ENCODE measurements around the gene ABCA9.
A peak's percentile ranks its signal among the peaks of the same experiment; 100 is the strongest.
"Not testable (repeated sequence)": the region's sequence is repeated elsewhere in the genome, so short reads cannot be mapped to it uniquely, and the experiment has no call there.

Gene ABCA9

DNA sequence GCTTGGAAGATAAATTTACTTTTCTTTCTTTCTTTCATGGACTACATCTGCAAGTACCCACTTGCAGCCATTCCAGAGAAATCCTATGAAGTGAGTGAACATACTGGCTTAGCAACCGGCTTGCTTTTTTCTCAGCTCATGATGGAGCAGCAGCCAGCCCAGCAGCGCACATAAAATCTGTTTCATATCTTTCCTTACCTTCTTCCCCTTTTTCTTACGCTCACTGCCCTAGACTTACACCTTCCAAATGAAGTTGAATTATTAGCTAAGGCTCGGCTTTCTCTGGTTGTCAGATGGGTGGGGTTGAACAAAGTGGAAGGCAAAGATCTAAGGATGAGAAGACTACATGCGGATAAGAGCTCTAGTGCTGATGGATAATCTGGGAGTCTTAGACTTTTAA lies 91.6 kb downstream of the ABCA9 start:
- no peaks in the 10 kb centered on the region for H3K36me3 ChIP-seq (ENCODE audit: insufficient read depth, low read length)
- H3K27me3 ChIP-seq (ENCODE audit: control insufficient read depth in 1 of 2, insufficient read depth in 2 of 2, low read length in 2 of 2), result no peaks in the 10 kb centered on the region
- H3K9ac ChIP-seq (ENCODE audit: low read length), result no peak overlapping the region
- no peaks in the 10 kb centered on the region for H3K9me3 ChIP-seq (ENCODE audit: low read length)
- no peak overlapping the region for H3K27ac ChIP-seq (ENCODE audit: low read depth, low read length)
- H3K4me1 ChIP-seq (ENCODE audit: insufficient read depth, low read length), result no peaks in the 10 kb centered on the region
- H3K4me3 ChIP-seq (ENCODE audit: low read depth in 1 of 2, low read length in 2 of 2), result no peak overlapping the region

DNA sequence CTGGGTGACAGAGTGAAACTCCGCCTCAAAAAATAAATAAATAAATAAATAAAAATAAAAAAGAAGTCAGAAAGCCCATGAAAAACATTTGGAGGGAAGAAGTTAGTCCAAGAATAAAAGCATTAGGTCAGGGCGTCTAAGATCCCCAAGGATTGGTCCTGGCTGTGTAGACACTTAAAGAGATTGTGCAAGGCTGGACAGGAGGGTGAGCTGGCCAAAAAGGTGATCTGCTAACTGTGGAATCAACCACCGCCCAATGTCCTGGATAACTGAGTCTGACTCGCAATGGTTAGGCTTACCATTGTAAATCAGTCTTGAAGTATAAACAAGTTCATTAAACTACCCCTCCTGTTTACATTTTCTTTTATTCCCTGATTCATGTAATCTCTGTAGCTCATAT lies 96.8 kb downstream of the ABCA9 start:
- Histone ChIP-seq H3K4me1 (ENCODE audit: insufficient read depth, low read length) (no peaks in the 10 kb centered on the region), H3K27me3 (ENCODE audit: control insufficient read depth in 1 of 2, insufficient read depth in 2 of 2, low read length in 2 of 2) (no peaks in the 10 kb centered on the region), H3K4me3 (ENCODE audit: low read depth in 1 of 2, low read length in 2 of 2) (no peak overlapping the region), H3K36me3 (ENCODE audit: insufficient read depth, low read length) (no peaks in the 10 kb centered on the region), H3K9me3 (ENCODE audit: low read length) (no peaks in the 10 kb centered on the region), H3K9ac (ENCODE audit: low read length) (no peak overlapping the region), H3K27ac (ENCODE audit: low read depth, low read length) (no peak overlapping the region)

DNA sequence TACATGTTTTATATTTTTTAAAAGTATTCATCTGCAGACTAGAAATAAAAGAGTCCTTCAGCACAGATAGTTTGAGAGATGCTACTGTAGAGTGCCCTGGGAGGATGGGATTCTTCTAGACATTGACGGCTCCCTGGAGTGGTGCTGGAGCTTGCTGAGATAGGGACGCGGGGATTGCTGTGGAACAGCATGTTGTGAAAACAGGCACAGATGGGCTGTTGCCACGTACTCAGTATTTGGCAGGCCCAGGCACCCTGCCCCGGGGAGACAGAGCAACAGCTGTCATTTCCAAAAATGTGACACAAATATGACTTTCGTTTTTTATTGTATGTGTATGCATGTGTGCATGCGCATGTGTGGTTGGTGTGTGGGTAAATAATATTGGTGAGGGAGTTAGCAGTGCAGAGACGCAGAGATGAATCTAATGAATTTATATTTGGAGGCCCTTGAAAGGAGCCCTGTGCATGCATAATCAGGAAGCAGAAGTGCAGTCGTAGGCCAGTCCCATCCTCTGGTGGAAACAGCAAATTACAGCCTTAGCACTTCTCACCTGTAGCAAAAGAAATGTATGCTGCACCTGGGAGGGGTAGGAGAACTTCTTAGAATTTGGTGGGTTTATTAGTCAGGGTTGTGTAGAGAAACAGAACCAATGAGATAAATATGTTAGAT lies 99.4 kb downstream of the ABCA9 start:
- Histone ChIP-seq H3K4me1 (ENCODE audit: insufficient read depth, low read length) (no peaks in the 10 kb centered on the region), H3K4me3 (ENCODE audit: low read depth in 1 of 2, low read length in 2 of 2) (no peak overlapping the region), H3K27me3 (ENCODE audit: control insufficient read depth in 1 of 2, insufficient read depth in 2 of 2, low read length in 2 of 2) (no peaks in the 10 kb centered on the region), H3K9ac (ENCODE audit: low read length) (no peak overlapping the region), H3K36me3 (ENCODE audit: insufficient read depth, low read length) (no peaks in the 10 kb centered on the region), H3K9me3 (ENCODE audit: low read length) (no peaks in the 10 kb centered on the region), H3K27ac (ENCODE audit: low read depth, low read length) (no peak overlapping the region)

DNA sequence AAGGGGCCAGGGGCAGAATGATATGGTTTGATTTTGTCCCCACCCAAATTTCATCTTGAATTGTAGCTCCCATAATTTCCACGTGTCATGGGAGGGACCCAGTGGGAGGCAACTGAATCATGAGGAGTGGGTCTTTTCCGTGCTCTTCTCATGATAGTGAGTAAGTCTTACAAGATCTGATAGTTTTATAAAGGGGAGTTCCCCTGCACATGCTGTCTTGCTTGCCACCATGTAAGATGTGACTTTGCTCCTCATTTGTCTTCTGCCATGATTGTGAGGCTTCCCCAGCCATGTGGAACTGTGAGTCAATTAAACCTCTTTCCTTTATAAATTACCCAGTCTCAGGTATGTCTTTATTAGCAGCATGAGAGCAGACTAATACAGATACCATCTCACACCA lies 101.6 kb downstream of the ABCA9 start:
- H3K27me3 ChIP-seq (ENCODE audit: control insufficient read depth in 1 of 2, insufficient read depth in 2 of 2, low read length in 2 of 2); H3K9ac ChIP-seq (ENCODE audit: low read length); H3K27ac ChIP-seq (ENCODE audit: low read depth, low read length); H3K4me3 ChIP-seq (ENCODE audit: low read depth in 1 of 2, low read length in 2 of 2); H3K36me3 ChIP-seq (ENCODE audit: insufficient read depth, low read length); H3K4me1 ChIP-seq (ENCODE audit: insufficient read depth, low read length); H3K9me3 ChIP-seq (ENCODE audit: low read length): not testable (repeated sequence)

DNA sequence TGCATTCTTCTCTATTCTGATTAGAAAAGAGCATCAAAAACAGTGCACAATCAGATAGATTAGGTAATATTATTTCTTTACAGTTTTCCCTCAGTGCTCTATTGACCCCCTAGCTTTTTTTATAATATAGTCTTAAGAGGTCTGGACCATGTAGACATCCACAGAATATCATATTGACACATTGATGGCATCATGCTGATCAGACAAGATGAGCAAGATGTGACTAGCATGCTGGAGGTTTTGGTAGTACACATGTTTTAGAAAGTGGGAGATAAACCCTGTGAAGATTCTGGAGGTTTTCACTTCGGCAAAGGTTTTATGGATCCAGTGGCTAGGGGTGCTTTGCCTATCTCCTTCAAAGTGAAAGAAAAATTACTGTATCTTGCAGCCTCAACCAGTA lies 102.8 kb downstream of the ABCA9 start:
- no peak overlapping the region for H3K4me3 ChIP-seq (ENCODE audit: low read depth in 1 of 2, low read length in 2 of 2)
- H3K27ac ChIP-seq (ENCODE audit: low read depth, low read length), result no peak overlapping the region
- no peaks in the 10 kb centered on the region for H3K36me3 ChIP-seq (ENCODE audit: insufficient read depth, low read length)
- H3K4me1 ChIP-seq (ENCODE audit: insufficient read depth, low read length), result no peaks in the 10 kb centered on the region
- no peak overlapping the region for H3K9ac ChIP-seq (ENCODE audit: low read length)
- H3K27me3 ChIP-seq (ENCODE audit: control insufficient read depth in 1 of 2, insufficient read depth in 2 of 2, low read length in 2 of 2), result no peaks in the 10 kb centered on the region
- no peaks in the 10 kb centered on the region for H3K9me3 ChIP-seq (ENCODE audit: low read length)

DNA sequence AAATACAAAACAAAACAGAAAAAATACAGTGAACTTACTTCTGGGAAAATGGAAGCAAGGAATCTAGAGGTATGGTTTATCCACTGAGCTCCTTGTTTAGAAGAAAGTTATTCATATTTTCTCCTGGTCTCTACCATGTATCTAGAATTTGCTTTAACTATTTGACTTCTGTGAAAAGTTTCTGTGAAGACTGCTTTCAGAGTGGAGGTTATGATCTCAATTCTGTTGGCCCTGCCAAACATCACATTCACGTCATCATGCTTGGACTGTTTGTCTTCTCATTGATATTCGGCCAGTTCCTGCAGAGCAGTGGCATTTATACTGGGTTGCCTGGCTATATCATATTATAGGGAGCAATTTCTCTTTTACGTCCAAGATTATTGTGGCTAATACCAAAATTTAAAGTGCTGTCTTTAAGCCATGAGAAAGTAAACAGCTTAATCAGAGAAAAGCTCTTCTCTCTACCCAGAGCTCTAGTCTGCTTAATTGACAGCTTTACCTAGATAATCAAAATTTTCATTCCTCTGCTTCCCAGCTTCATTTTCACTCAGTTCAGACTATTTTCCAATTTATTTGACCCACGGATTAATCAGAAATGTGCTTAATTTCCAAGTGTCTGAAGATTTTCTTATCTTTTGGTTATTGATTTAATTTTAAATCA lies 105.4 kb downstream of the ABCA9 start, which contains the start of gene ABCA8:
TSS of gene ABCA8 (minus strand) at position 212 of the 661 bp plus-strand sequence. CDS start 13,358 bp downstream, outside the sequence.
- no peaks in the 10 kb centered on the region for H3K27me3 ChIP-seq (ENCODE audit: control insufficient read depth in 1 of 2, insufficient read depth in 2 of 2, low read length in 2 of 2)
- no peaks in the 10 kb centered on the region for H3K36me3 ChIP-seq (ENCODE audit: insufficient read depth, low read length)
- H3K9ac ChIP-seq (ENCODE audit: low read length), result no peak within 1 kb of the TSS
- H3K4me1 ChIP-seq (ENCODE audit: insufficient read depth, low read length), result no peaks in the 10 kb centered on the region
- no peak within 1 kb of the TSS for H3K27ac ChIP-seq (ENCODE audit: low read depth, low read length)
- peak within 1 kb of the TSS in 1 of 2 donors; percentile 18 for H3K4me3 ChIP-seq (ENCODE audit: low read depth in 1 of 2, low read length in 2 of 2)
- no peaks in the 10 kb centered on the region for H3K9me3 ChIP-seq (ENCODE audit: low read length)

DNA sequence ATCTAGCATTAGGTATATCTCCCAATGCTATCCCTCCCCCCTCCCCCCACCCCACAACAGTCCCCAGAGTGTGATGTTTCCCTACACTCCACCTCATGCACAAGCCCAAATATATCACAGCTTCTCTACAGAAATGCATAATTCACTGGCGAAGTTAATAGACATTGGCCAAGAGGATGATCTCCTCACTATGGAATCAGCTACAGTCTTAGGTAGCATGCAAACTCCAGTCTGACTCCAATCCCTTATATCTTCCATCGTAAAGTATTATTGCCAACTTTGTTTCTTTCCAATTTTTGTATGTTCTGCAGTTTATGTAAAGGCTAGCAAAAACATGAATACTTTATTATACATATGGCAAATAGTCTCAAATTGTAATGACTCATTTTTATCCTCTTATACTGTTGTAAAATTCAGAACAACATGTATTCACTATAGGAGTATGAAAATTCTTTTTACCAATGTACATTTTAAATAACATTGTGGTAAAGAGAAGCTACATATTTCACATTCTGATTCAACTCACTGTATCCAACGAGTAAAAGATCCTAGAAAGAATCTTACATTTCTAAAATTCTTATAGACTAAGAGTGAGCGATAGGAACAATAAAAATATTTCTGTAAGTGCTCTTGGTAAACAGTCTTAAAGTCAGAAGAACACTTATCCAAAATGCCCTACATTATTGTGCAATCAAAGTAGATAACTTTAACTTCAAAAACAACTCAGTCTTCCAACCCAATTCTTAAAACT lies 106.4 kb downstream of the ABCA9 start:
- Histone ChIP-seq H3K27me3 (ENCODE audit: control insufficient read depth in 1 of 2, insufficient read depth in 2 of 2, low read length in 2 of 2) (no peaks in the 10 kb centered on the region), H3K9ac (ENCODE audit: low read length) (no peak overlapping the region), H3K36me3 (ENCODE audit: insufficient read depth, low read length) (no peaks in the 10 kb centered on the region), H3K9me3 (ENCODE audit: low read length) (no peaks in the 10 kb centered on the region), H3K4me1 (ENCODE audit: insufficient read depth, low read length) (no peaks in the 10 kb centered on the region), H3K4me3 (ENCODE audit: low read depth in 1 of 2, low read length in 2 of 2) (peak overlapping the region in 1 of 2 donors; percentile 18), H3K27ac (ENCODE audit: low read depth, low read length) (no peak overlapping the region)

DNA sequence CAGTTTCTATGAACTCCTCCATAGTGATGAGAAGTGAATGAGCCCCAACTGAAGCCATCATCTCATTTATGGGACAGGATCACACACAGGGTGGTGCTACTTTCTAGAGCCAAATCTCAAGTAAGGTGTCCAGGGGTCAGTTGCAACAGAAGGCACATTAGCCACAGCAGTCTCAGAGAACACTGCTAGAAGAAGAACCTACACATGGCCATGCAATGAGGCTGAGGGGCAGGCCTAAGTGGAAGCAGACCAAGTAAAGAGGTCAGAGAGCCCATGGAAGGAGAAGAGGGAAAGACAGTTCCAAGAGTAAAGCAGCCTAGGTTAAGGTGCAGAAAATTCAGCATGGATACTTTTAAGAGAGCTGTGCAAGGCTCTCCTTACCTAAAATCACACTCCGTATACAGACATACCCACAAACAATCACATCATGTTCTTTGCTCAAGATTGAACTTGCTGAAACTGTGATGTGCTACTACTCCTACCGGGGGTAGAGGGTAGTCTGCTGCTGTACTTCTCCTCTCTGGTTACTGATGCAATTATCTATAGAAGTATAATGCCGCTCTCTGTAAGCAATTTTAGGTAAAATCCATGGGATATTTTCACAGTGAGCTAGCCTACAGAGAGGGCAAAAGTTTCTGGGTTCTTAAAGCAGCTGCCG lies 107.3 kb downstream of the ABCA9 start:
- H3K27ac ChIP-seq (ENCODE audit: low read depth, low read length), result no peak overlapping the region
- no peak overlapping the region for H3K9ac ChIP-seq (ENCODE audit: low read length)
- H3K27me3 ChIP-seq (ENCODE audit: control insufficient read depth in 1 of 2, insufficient read depth in 2 of 2, low read length in 2 of 2), result no peaks in the 10 kb centered on the region
- H3K9me3 ChIP-seq (ENCODE audit: low read length), result no peaks in the 10 kb centered on the region
- H3K4me1 ChIP-seq (ENCODE audit: insufficient read depth, low read length), result no peaks in the 10 kb centered on the region
- H3K36me3 ChIP-seq (ENCODE audit: insufficient read depth, low read length), result no peaks in the 10 kb centered on the region
- H3K4me3 ChIP-seq (ENCODE audit: low read depth in 1 of 2, low read length in 2 of 2), result peak overlapping the region in 1 of 2 donors; percentile 31

DNA sequence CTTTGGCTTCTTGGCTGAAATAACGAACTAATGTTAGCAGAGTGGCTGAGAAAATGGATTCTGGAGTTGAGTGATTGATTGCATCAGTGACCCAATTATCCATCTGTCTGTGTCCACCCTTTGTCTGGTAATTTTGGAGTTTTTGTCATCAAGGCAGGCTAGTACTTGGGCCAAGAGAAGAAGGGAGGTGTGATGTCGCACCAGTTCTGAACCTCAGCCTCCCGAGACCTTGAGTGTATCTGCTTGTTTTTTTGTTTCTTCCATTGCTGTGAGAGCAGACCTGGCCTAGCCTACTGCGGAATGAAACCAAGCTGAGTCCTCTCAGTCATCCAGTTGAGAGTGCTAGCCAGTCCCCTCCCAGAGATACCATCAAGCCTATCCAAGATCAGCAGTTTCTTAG lies 110.0 kb downstream of the ABCA9 start:
- H3K4me3 ChIP-seq (ENCODE audit: low read depth in 1 of 2, low read length in 2 of 2), result no peak overlapping the region
- H3K9ac ChIP-seq (ENCODE audit: low read length), result no peak overlapping the region
- H3K9me3 ChIP-seq (ENCODE audit: low read length), result no peaks in the 10 kb centered on the region
- H3K27me3 ChIP-seq (ENCODE audit: control insufficient read depth in 1 of 2, insufficient read depth in 2 of 2, low read length in 2 of 2), result no peaks in the 10 kb centered on the region
- H3K4me1 ChIP-seq (ENCODE audit: insufficient read depth, low read length), result no peaks in the 10 kb centered on the region
- no peaks in the 10 kb centered on the region for H3K36me3 ChIP-seq (ENCODE audit: insufficient read depth, low read length)
- H3K27ac ChIP-seq (ENCODE audit: low read depth, low read length), result no peak overlapping the region

DNA sequence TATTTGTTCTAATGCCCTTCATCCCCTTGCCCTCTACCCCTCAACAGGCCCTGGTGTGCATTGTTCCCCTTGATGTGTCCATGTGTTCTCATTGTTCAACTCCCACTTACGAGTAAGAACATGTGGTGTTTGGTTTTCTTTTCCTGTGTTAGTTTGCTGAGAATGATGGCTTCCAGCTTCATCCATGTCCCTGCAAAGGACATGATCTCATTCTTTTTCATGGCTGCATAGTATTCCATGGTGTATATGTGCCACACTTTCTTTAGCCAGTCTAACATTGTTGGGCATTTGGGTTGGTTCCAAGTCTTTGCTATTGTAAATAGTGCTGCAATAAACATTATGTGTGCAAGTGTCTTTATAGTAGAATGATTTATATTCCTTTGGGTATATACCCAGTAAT lies 112.9 kb downstream of the ABCA9 start:
- H3K27me3 ChIP-seq (ENCODE audit: control insufficient read depth in 1 of 2, insufficient read depth in 2 of 2, low read length in 2 of 2); H3K4me1 ChIP-seq (ENCODE audit: insufficient read depth, low read length); H3K9ac ChIP-seq (ENCODE audit: low read length); H3K27ac ChIP-seq (ENCODE audit: low read depth, low read length); H3K9me3 ChIP-seq (ENCODE audit: low read length); H3K4me3 ChIP-seq (ENCODE audit: low read depth in 1 of 2, low read length in 2 of 2); H3K36me3 ChIP-seq (ENCODE audit: insufficient read depth, low read length): not testable (repeated sequence)

DNA sequence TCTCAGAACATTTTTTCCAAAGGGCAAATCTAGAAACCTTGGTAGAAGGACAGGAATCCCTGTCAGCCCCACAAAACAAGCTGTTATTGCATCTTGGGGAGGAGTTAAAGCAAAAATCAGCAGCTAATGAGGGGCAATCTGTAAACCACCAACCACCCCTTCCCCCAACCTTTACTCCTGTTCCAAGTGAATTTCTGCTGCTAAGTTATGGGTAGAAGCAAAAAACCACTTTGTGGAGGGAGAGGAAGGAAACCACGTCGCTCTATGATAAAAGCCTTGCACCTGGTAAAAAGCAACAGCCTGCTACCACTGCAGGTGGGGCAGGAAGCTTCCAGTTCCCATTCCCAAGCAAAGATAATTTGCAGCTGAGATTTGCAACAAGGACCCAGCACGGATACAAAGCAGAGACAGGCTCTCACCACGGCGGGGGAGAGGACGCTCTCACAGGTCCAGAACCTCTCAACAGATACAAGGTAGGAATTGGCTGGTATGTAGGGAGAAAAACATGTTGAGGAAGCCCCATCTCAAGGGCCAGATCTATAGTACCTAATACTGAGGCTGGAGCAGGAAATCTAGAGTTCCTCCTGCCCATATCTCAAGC lies 116.2 kb downstream of the ABCA9 start:
- no peaks in the 10 kb centered on the region for H3K36me3 ChIP-seq (ENCODE audit: insufficient read depth, low read length)
- H3K4me3 ChIP-seq (ENCODE audit: low read depth in 1 of 2, low read length in 2 of 2), result no peak overlapping the region
- no peak overlapping the region for H3K27ac ChIP-seq (ENCODE audit: low read depth, low read length)
- H3K9ac ChIP-seq (ENCODE audit: low read length), result no peak overlapping the region
- no peaks in the 10 kb centered on the region for H3K4me1 ChIP-seq (ENCODE audit: insufficient read depth, low read length)
- H3K9me3 ChIP-seq (ENCODE audit: low read length), result no peaks in the 10 kb centered on the region
- H3K27me3 ChIP-seq (ENCODE audit: control insufficient read depth in 1 of 2, insufficient read depth in 2 of 2, low read length in 2 of 2), result no peaks in the 10 kb centered on the region
